ENCODE results near the gene GAK. TPM values are rescaled to one million over a fixed set of nuclear protein-coding genes. Genes with fewer than 3 reads are reported as not detected.

The GAK gene
- total and polyA plus RNA-seq, 2 of the 13 experiments (the other 11 are each of a cell fraction or from before 2014, with no cell fraction given), result 17.5 to 44.3 TPM

- DNase-seq (ENCODE audit: low spot score), result no peak
- no peaks in the 10 kb centered on the region for H3K36me3 ChIP-seq (replicated peaks in 1 of 2; ENCODE audit: control insufficient read depth in 1 of 2, insufficient read depth in 2 of 2, low read length in 2 of 2)
- 64% methylated on average over 11 of the region's 14 CpGs for WGBS (ENCODE audit: low lambda C conversion rate)
- in situ Hi-C loops (cut with HindIII; ENCODE audit: extremely low pct_ligation_motif_present, low pct_unique_long_range_greater_than_20kb) (no loop called here), intact Hi-C loops (cut with micrococcal nuclease; ENCODE audit: unreplicated experiment) (no loop called here)
- H3K4me1 ChIP-seq (ENCODE audit: insufficient read depth, low read length), result no peaks in the 10 kb centered on the region
- TF ChIP-seq DMAP1 (CRISPR knock-in tag; IDR thresholded peaks at IDR 0.05) (no peak), TERF1 (CRISPR knock-in tag; IDR thresholded peaks at IDR 0.05) (no peak), ZNF354B (CRISPR knock-in tag; IDR thresholded peaks at IDR 0.05) (no peak), SALL1 (CRISPR knock-in tag; IDR thresholded peaks at IDR 0.05) (no peak), ZNF430 (CRISPR knock-in tag; IDR thresholded peaks at IDR 0.05) (no peak), ZNF263 (CRISPR knock-in tag; IDR thresholded peaks at IDR 0.05) (no peak), ZNF503 (CRISPR knock-in tag; IDR thresholded peaks at IDR 0.05) (no peak), ZNF496 (CRISPR knock-in tag; IDR thresholded peaks at IDR 0.05; ENCODE audit: insufficient replicate concordance) (no peak)
- no peak overlapping the region for H3K9ac ChIP-seq (ENCODE audit: insufficient read depth, low read depth, low read length)
- no peak overlapping the region for H3K27ac ChIP-seq (ENCODE audit: extremely low read length, insufficient read depth, low read length)
- POLR2A ChIA-PET, result no interaction called here
- no peaks in the 10 kb centered on the region for H3K79me2 ChIP-seq (ENCODE audit: insufficient read depth, low read length)
- H3K4me3 ChIP-seq (replicated peaks in 1 of 3; ENCODE audit: insufficient read depth in 1 of 3, low read depth in 2 of 3, low read length in 3 of 3), result no peak overlapping the region
- H2AFZ ChIP-seq (ENCODE audit: low read length), result no peak overlapping the region
- BruUV-seq (replicated peaks), result no TSS peak
- FAIRE-seq, result no peak
- ATAC-seq, result no peak
- H3K4me2 ChIP-seq (ENCODE audit: low read depth, low read length), result no peak overlapping the region
- H4K20me1 ChIP-seq (ENCODE audit: insufficient read depth, low read length), result no peaks in the 10 kb centered on the region
- H3K9me3 ChIP-seq (ENCODE audit: low read length), result no peaks in the 10 kb centered on the region
- H3K27me3 ChIP-seq (ENCODE audit: control insufficient read depth in 1 of 2, insufficient read depth in 2 of 2, low read length in 2 of 2), result no peaks in the 10 kb centered on the region
- CTCF ChIA-PET (ENCODE audit: low intra/inter-chr PET ratio, low total read pairs), result no interaction called here
These were observed 24.6 kb upstream of the GAK start for GRCh38 chr4:956531-957230.
